ENCODE data around the gene C22orf23. TPM values are rescaled to one million over a fixed set of nuclear protein-coding genes. Genes with fewer than 3 reads are reported as not detected.

C22orf23 gene
- total RNA-seq, 1 donor from 2014 or later = not detected

- TF ChIP-seq, protein P1, sequence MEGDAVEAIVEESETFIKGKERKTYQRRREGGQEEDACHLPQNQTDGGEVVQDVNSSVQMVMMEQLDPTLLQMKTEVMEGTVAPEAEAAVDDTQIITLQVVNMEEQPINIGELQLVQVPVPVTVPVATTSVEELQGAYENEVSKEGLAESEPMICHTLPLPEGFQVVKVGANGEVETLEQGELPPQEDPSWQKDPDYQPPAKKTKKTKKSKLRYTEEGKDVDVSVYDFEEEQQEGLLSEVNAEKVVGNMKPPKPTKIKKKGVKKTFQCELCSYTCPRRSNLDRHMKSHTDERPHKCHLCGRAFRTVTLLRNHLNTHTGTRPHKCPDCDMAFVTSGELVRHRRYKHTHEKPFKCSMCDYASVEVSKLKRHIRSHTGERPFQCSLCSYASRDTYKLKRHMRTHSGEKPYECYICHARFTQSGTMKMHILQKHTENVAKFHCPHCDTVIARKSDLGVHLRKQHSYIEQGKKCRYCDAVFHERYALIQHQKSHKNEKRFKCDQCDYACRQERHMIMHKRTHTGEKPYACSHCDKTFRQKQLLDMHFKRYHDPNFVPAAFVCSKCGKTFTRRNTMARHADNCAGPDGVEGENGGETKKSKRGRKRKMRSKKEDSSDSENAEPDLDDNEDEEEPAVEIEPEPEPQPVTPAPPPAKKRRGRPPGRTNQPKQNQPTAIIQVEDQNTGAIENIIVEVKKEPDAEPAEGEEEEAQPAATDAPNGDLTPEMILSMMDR (IDR thresholded peaks at IDR 0.05) = no peak
- Mint-ChIP-seq H3K4me3 (ENCODE audit: unreplicated experiment) (no peak overlapping the region), H3K36me3 (ENCODE audit: low read depth) (peaks cover 8% of the 10 kb centered on the region), H3K9me3 (ENCODE audit: low read depth) (no peaks in the 10 kb centered on the region), H3K4me1 (ENCODE audit: low read depth) (peaks cover 44% of the 10 kb centered on the region), H3K27me3 (ENCODE audit: low read depth) (no peaks in the 10 kb centered on the region), H3K27ac (ENCODE audit: unreplicated experiment) (no peak overlapping the region)
- DNase-seq (ENCODE audit: low spot score) = no peak
Measured at GRCh38 chr22:37893583-37893983, 59.8 kb downstream of the C22orf23 start.

Small RNA genes within 50 kb of the gene (microRNA-seq; reads per million reads assigned to microRNA genes)
- gene MIR4534 (ENCODE audit: borderline number of aligned reads) (not detected), gene MIR6820 (ENCODE audit: borderline number of aligned reads) (3.3 reads per million)

Other genes starting within 250 kb of the C22orf23 start
- gene GCAT, start 145.7 kb downstream of the C22orf23 start, total RNA-seq = 23.1 to 24.8 TPM (median 23.6 TPM) in 3 replicates
- 0.37 to 0.41 TPM in 2 of 3 replicates, not detected in the other for gene GALR3, start 130.2 kb downstream of the C22orf23 start, total RNA-seq
- 17.6 to 17.8 TPM (median 17.7 TPM) in 3 replicates for gene ANKRD54, start 109.3 kb downstream of the C22orf23 start, total RNA-seq
- 312 to 325 TPM (median 323 TPM) in 3 replicates for gene EIF3L, start 104.2 kb downstream of the C22orf23 start, total RNA-seq
- 50.3 to 65.5 TPM (median 58.6 TPM) in 3 replicates for gene MICALL1, start 47.3 kb downstream of the C22orf23 start, total RNA-seq
- 63.0 to 72.6 TPM (median 67.5 TPM) in 3 replicates for gene POLR2F, start 98 bp upstream of the C22orf23 start, total RNA-seq
- not detected in 3 replicates for gene SOX10, start 31.0 kb upstream of the C22orf23 start, total RNA-seq
- 13.5 to 22.6 TPM (median 19.1 TPM) in 3 replicates for gene PICK1, start 103.8 kb upstream of the C22orf23 start, total RNA-seq
- 0.50 TPM in 1 of 3 replicates, not detected in the others for gene SLC16A8, start 130.6 kb upstream of the C22orf23 start, total RNA-seq
- 0.21 to 0.42 TPM in 2 of 3 replicates, not detected in the other for gene BAIAP2L2, start 157.1 kb upstream of the C22orf23 start, total RNA-seq
- gene PLA2G6, start 228.2 kb upstream of the C22orf23 start, total RNA-seq = 16.3 to 30.2 TPM (median 21.0 TPM) in 3 replicates
- 1.7 to 9.9 TPM (median 8.5 TPM) in 3 replicates for gene MAFF, start 248.4 kb upstream of the C22orf23 start, total RNA-seq